HCT116 (cell line): ENCODE results near the gene TIPARP. TPM values are rescaled to one million over a fixed set of nuclear protein-coding genes. Genes with fewer than 3 reads are reported as not detected.
A peak's percentile ranks its signal among the peaks of the same experiment; 100 is the strongest.

Source experiments
- ATAC-seq: fragments of 200-7000 bp; cut with Tn5 transposase; 2 replicates; pipeline ENCODE4 v1.9.1; 2020; ENCODE audit warnings: mild to moderate bottlenecking, moderate library complexity
- Bru-seq: library from RNA; stranded (reverse); fragments of 400-500 nt; gene quantifications from one replicate; lab custom pipeline; 2021; lab: Mats Ljungman, UMichigan
- BruChase-seq, 2 experiments: library from RNA; stranded (reverse); fragments of 400-500 nt; gene quantifications; one replicate each; lab custom pipeline; 2021; lab: Mats Ljungman, UMichigan
- BruUV-seq: library from RNA; stranded (reverse); fragments of 400-500 nt; replicated peaks from 2 replicates; lab custom pipeline; 2021; lab: Mats Ljungman, UMichigan
- CTCF ChIA-PET: fragments of 300-600 bp; sonication (Branson Sonifier 250); formaldehyde crosslinking; loops from one replicate; lab custom pipeline; 2021; ENCODE audit warnings: antibody characterized with exemption; lab: Charles Lee
- POLR2A ChIA-PET: fragments of 300-600, 350-600 bp; sonication (Branson Sonifier 250); formaldehyde crosslinking; loops from one replicate; lab custom pipeline; 2021; ENCODE audit warnings: antibody characterized with exemption; lab: Charles Lee
- RAD21 ChIA-PET, 2 experiments: fragments of 300-600 bp; sonication (Branson Sonifier 250); formaldehyde crosslinking; loops; one replicate each; lab custom pipeline; 2023; ENCODE audit warnings: low total read pairs in 2 of 2; ENCODE audit not compliant: uncharacterized antibody in 2 of 2, unreplicated experiment in 2 of 2, low non-redundant PET in 1 of 2; lab: Charles Lee
- DNase-seq: peaks from one replicate; pipeline ENCODE4 v3.0.0-alpha.2; 2010; ENCODE audit warnings: low read depth, low spot score
- H2AFZ ChIP-seq: fragments of 200-600 bp; shearing (Covaris generic), sonication (generic); 2 replicates; pipeline ENCODE4 v1.6.1; 2017; ENCODE audit warnings: low read depth, mixed run types, mixed read lengths, antibody characterized with exemption, low read length; ENCODE audit not compliant: poor library complexity, severe bottlenecking
- H3K27ac ChIP-seq: 2 replicates; pipeline ENCODE4 v1.5.1; 2012; ENCODE audit warnings: low read depth, low read length
- H3K27me3 ChIP-seq: fragments of 200-600 bp; sonication (generic); 2 replicates; pipeline ENCODE4 v1.6.1; 2016; ENCODE audit warnings: mixed run types, low read length, mixed read lengths; ENCODE audit not compliant: insufficient read depth
- H3K36me3 ChIP-seq, 2 experiments: fragments of 200-500 bp in 1 of 2; fragments of 200-600 bp in 1 of 2; sonication (Bioruptor generic) in 1 of 2; sonication (generic) in 1 of 2; 2 replicates each; pipeline versions ENCODE4 v1.5.1 to v1.6.1; 2014 to 2016; ENCODE audit warnings: low read length in 2 of 2, inconsistent platforms in 1 of 2, mixed read lengths in 1 of 2, mixed run types in 1 of 2; ENCODE audit not compliant: insufficient read depth in 2 of 2, control insufficient read depth in 1 of 2
- H3K4me1 ChIP-seq, 2 experiments: fragments of 200-600 bp in 1 of 2; sonication (generic) in 1 of 2; 2 replicates each; pipeline versions ENCODE4 v1.5.1 to v1.6.1; 2012 to 2017; ENCODE audit warnings: low read length in 2 of 2, inconsistent platforms in 1 of 2, mild to moderate bottlenecking in 1 of 2, mixed read lengths in 1 of 2, mixed run types in 1 of 2, moderate library complexity in 1 of 2; ENCODE audit not compliant: insufficient read depth in 2 of 2, control insufficient read depth in 1 of 2
- H3K4me2 ChIP-seq: fragments of 200-600 bp; sonication (generic); 2 replicates; pipeline ENCODE4 v1.6.1; 2017; ENCODE audit warnings: mixed run types, low read length, mixed read lengths
- H3K4me3 ChIP-seq, 2 experiments: fragments of 200-600 bp in 1 of 2; sonication (generic) in 1 of 2; replicated peaks in 1 of 2; 2 replicates each; pipeline ENCODE4 v1.5.1; 2011 to 2016; ENCODE audit warnings: low read length in 2 of 2, control low read depth in 1 of 2, low read depth in 1 of 2, mild to moderate bottlenecking in 1 of 2, mixed read lengths in 1 of 2, mixed run types in 1 of 2
- H3K79me2 ChIP-seq: fragments of 200-600 bp; sonication (generic); 2 replicates; pipeline ENCODE4 v1.6.1; 2017; ENCODE audit warnings: mild to moderate bottlenecking, mixed run types, low read length, moderate library complexity, mixed read lengths; ENCODE audit not compliant: insufficient read depth
- H3K9ac ChIP-seq: fragments of 200-600 bp; sonication (generic); 2 replicates; pipeline ENCODE4 v1.6.1; 2016; ENCODE audit warnings: low read length, mixed read lengths
- H3K9me2 ChIP-seq: fragments of 200-600 bp; sonication (generic), shearing (Covaris generic); 2 replicates; pipeline ENCODE4 v1.6.1; 2017; ENCODE audit warnings: mixed run types, mild to moderate bottlenecking, moderate library complexity; ENCODE audit not compliant: insufficient read depth
- H3K9me3 ChIP-seq, 2 experiments: fragments of 200-500 bp in 1 of 2; fragments of 200-600 bp in 1 of 2; sonication (Bioruptor generic) in 1 of 2; sonication (generic) in 1 of 2; 2 replicates each; pipeline ENCODE4 v1.6.1; 2014 to 2017; ENCODE audit warnings: low read length in 2 of 2, mixed read lengths in 2 of 2, inconsistent platforms in 1 of 2, low read depth in 1 of 2, mild to moderate bottlenecking in 1 of 2, mixed run types in 1 of 2, moderate library complexity in 1 of 2; ENCODE audit not compliant: control insufficient read depth in 1 of 2, insufficient read depth in 1 of 2
- H4K20me1 ChIP-seq: fragments of 200-600 bp; sonication (generic), shearing (Covaris generic); 2 replicates; pipeline ENCODE4 v1.6.1; 2017; ENCODE audit warnings: mixed run types, mild to moderate bottlenecking, moderate library complexity; ENCODE audit not compliant: insufficient read depth
- CBX3 ChIP-seq: IDR thresholded peaks from 2 replicates; pipeline ENCODE4 v1.6.1; 2012; ENCODE audit warnings: low read depth
- CEBPB ChIP-seq: IDR thresholded peaks from 2 replicates; pipeline ENCODE4 v1.6.1; 2012; ENCODE audit warnings: low read depth
- EGR1 ChIP-seq: IDR thresholded peaks from 2 replicates; pipeline ENCODE4 v1.6.1; 2012; ENCODE audit warnings: low read depth
- EZH2 ChIP-seq: fragments of 200-600 bp; sonication (generic); IDR thresholded peaks from 2 replicates; pipeline ENCODE4 v1.6.1; 2017; ENCODE audit warnings: antibody characterized with exemption, mixed run types
- POLR2A ChIP-seq: IDR thresholded peaks from 2 replicates; pipeline ENCODE4 v1.7.0; 2011; ENCODE audit warnings: borderline replicate concordance; ENCODE audit not compliant: insufficient read depth, insufficient read length; ENCODE audit errors: extremely low read depth
- SRF ChIP-seq: IDR thresholded peaks from 2 replicates; pipeline ENCODE4 v1.6.1; 2012; ENCODE audit warnings: low read depth
- ZFX ChIP-seq: fragments of 450-650 bp; IDR thresholded peaks from 2 replicates; pipeline ENCODE4 v1.6.1; 2017
- ZNF274 ChIP-seq: fragments of 200-500 bp; sonication (Bioruptor generic); IDR thresholded peaks from 2 replicates; pipeline ENCODE4 v1.6.1; 2014; ENCODE audit warnings: mild to moderate bottlenecking, low read depth, low read length, inconsistent platforms
- intact Hi-C: fragments of 100-400 bp; cut with micrococcal nuclease; formaldehyde crosslinking; loops from 2 replicates; pipeline ENCODE4 v1.10.0; 2022
- long read RNA-seq: library from polyadenylated mRNA; unstranded; transcript quantifications from one replicate; pipeline ENCODE4 v2.0.0, GENCODE V29; 2021; ENCODE audit not compliant: unreplicated experiment
- polyA plus RNA-seq: library from polyadenylated mRNA; unstranded; fragments of >200 nt; gene quantifications from 2 replicates; pipeline ENCODE4 v1.2.1, GENCODE V29; 2012; ENCODE audit warnings: missing spikeins
- total RNA-seq: library from RNA; stranded (reverse); gene quantifications from one replicate; pipeline ENCODE4 v1.2.1, GENCODE V29; 2021; ENCODE audit not compliant: unreplicated experiment
- TF ChIP-seq, protein P1 (sequence below): IDR thresholded peaks from 2 replicates; pipeline ENCODE4 v1.6.1; 2011; ENCODE audit warnings: mild to moderate bottlenecking, low read length, moderate library complexity; ENCODE audit not compliant: insufficient replicate concordance; ENCODE audit errors: extremely low read depth
- TF ChIP-seq, protein P2 (sequence below): IDR thresholded peaks from 2 replicates; pipeline ENCODE4 v1.6.1; 2012
- TF ChIP-seq, protein P3 (sequence below): IDR thresholded peaks from 2 replicates; pipeline ENCODE4 v1.6.1; 2012; ENCODE audit warnings: low read depth
- TF ChIP-seq, protein P4 (sequence below), 3 experiments: fragments of 200-600 bp in 1 of 3; sonication (generic) in 1 of 3; IDR thresholded peaks in 2 of 3; conservative IDR thresholded peaks in 1 of 3; 2 replicates each; pipeline ENCODE4 v1.5.1; 2012 to 2017; ENCODE audit warnings: low read depth in 2 of 3, low read length in 2 of 3, antibody characterized with exemption in 1 of 3, borderline replicate concordance in 1 of 3, control low read depth in 1 of 3, mild to moderate bottlenecking in 1 of 3, mixed read lengths in 1 of 3, mixed run types in 1 of 3, moderate library complexity in 1 of 3; ENCODE audit not compliant: insufficient read depth in 1 of 3

Gene TIPARP, protein sequence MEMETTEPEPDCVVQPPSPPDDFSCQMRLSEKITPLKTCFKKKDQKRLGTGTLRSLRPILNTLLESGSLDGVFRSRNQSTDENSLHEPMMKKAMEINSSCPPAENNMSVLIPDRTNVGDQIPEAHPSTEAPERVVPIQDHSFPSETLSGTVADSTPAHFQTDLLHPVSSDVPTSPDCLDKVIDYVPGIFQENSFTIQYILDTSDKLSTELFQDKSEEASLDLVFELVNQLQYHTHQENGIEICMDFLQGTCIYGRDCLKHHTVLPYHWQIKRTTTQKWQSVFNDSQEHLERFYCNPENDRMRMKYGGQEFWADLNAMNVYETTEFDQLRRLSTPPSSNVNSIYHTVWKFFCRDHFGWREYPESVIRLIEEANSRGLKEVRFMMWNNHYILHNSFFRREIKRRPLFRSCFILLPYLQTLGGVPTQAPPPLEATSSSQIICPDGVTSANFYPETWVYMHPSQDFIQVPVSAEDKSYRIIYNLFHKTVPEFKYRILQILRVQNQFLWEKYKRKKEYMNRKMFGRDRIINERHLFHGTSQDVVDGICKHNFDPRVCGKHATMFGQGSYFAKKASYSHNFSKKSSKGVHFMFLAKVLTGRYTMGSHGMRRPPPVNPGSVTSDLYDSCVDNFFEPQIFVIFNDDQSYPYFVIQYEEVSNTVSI
- total RNA-seq (51.3 TPM), Bru-seq, nascent RNA (percentile 97 among the genes with signal in this experiment), BruChase-seq, experiment 1, labeled RNA remaining after a 6-hour chase (percentile 70 among the genes with signal in this experiment), BruChase-seq, experiment 2, labeled RNA remaining after a 2-hour chase (percentile 91 among the genes with signal in this experiment)
- polyA plus RNA-seq: 12.4 and 14.9 TPM in 2 replicates
- long read RNA-seq, full-length matches to known transcripts: 3 of 25 reads
- long read RNA-seq, partial matches to known transcripts: 17 of 25 reads
- long read RNA-seq, other reads (novel, unspliced or antisense): 5 of 25 reads

DNA sequence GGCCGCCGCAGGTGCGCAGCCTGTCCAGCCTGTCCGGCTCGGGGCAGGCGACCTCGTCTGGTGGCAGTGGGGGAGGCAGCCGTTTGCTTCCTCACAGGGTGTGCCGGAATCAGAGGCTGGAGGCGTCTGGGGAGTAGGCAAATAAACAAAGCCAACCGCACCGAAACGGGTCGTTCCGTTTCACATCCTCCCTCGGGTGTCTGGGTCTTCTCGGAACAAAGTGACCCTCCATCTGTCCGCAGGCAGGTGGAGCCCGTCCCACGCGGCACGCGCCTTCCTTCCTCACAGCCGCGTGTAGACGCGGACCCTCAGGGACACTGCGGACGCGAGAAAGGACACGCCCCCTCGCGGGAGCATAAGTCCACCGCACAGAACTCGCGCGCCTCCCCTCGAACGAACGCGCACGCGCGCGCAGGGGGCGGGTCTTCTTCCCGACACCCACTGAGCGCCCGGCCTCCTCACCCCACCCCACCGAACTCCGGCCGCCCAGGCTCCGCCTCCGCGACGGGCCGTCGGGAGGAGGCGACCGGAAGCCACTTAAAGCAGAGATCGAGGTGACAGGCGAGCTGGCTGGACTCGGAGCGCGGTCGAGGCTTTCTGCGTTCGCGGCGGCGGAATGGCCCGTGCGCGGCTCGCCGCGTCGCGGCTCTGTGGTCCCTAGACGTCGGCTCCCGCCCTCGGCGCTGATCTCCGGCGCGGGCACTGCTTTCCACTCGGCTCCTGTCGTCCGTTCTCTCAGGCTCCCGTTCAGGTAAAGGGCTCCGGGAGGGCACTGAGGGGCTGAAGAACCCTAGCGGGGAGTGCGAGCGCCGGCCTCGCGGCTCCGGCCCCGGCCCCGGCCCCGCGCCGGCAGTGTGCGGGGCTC is at the start of gene TIPARP:
Gene TIPARP (plus strand): TSS at position 545 of the 865 bp plus-strand sequence. CDS start 3,108 bp downstream, outside the sequence.
- Histone ChIP-seq H3K9ac (peak within 1 kb of the TSS; percentile 88), H3K4me3 (peak within 1 kb of the TSS; percentile 70 to 89), H3K4me2 (peak within 1 kb of the TSS; percentile 88), H2AFZ (no peak within 1 kb of the TSS), H3K27me3 (no peaks in the 10 kb centered on the region), H3K27ac (peak within 1 kb of the TSS; percentile 83), H3K9me3 (no peaks in the 10 kb centered on the region), H3K9me2 (no peaks in the 10 kb centered on the region), H4K20me1 (peaks cover 31% of the 10 kb centered on the region), H3K4me1 (peaks cover 12 to 19% of the 10 kb centered on the region in 2 experiments), H3K36me3 (peaks cover 14 to 19% of the 10 kb centered on the region in 2 experiments; a peak in 3 of 4 replicates), H3K79me2 (peaks cover 49% of the 10 kb centered on the region)
- intact Hi-C loops: loop anchor here (1.0 to 5.0 kb wide), 8 partner anchors 119 to 632 kb away; partner anchors contain the start of gene SSR3
- RAD21 ChIA-PET: interaction anchor here (0.8 to 2.5 kb wide), 3 partner anchors 408 to 463 kb away, joined by 3 to 6 read pairs (median 4); no protein-coding TSS in a partner anchor
- ATAC-seq: peak; percentile 86
- CTCF ChIA-PET: interaction anchor here (0.6 to 1.7 kb wide), 8 partner anchors 15 to 664 kb away, joined by 3 to 5 read pairs (median 4); no protein-coding TSS in a partner anchor
- peak; percentile 94 for DNase-seq
- POLR2A ChIA-PET: interaction anchor here (0.6 to 2.3 kb wide), 7 partner anchors 15 to 471 kb away, joined by 3 to 11 read pairs (median 3); partner anchors contain the start of gene SSR3
- no TSS peak for BruUV-seq
- TF ChIP-seq, protein P1, sequence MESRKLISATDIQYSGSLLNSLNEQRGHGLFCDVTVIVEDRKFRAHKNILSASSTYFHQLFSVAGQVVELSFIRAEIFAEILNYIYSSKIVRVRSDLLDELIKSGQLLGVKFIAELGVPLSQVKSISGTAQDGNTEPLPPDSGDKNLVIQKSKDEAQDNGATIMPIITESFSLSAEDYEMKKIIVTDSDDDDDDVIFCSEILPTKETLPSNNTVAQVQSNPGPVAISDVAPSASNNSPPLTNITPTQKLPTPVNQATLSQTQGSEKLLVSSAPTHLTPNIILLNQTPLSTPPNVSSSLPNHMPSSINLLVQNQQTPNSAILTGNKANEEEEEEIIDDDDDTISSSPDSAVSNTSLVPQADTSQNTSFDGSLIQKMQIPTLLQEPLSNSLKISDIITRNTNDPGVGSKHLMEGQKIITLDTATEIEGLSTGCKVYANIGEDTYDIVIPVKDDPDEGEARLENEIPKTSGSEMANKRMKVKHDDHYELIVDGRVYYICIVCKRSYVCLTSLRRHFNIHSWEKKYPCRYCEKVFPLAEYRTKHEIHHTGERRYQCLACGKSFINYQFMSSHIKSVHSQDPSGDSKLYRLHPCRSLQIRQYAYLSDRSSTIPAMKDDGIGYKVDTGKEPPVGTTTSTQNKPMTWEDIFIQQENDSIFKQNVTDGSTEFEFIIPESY: peak; percentile 15
- TF ChIP-seq, protein P2, sequence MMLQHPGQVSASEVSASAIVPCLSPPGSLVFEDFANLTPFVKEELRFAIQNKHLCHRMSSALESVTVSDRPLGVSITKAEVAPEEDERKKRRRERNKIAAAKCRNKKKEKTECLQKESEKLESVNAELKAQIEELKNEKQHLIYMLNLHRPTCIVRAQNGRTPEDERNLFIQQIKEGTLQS: no peak
- TF ChIP-seq CBX3 (peak; percentile 91), EGR1 (peak; percentile 81), CEBPB (no peak), SRF (no peak; the same call in 1 of the 2 replicates), ZNF274 (no peak), POLR2A (peak; percentile 97), ZFX (no peak; the same call in 1 of the 2 replicates), EZH2 (no peak)
- TF ChIP-seq, protein P3, sequence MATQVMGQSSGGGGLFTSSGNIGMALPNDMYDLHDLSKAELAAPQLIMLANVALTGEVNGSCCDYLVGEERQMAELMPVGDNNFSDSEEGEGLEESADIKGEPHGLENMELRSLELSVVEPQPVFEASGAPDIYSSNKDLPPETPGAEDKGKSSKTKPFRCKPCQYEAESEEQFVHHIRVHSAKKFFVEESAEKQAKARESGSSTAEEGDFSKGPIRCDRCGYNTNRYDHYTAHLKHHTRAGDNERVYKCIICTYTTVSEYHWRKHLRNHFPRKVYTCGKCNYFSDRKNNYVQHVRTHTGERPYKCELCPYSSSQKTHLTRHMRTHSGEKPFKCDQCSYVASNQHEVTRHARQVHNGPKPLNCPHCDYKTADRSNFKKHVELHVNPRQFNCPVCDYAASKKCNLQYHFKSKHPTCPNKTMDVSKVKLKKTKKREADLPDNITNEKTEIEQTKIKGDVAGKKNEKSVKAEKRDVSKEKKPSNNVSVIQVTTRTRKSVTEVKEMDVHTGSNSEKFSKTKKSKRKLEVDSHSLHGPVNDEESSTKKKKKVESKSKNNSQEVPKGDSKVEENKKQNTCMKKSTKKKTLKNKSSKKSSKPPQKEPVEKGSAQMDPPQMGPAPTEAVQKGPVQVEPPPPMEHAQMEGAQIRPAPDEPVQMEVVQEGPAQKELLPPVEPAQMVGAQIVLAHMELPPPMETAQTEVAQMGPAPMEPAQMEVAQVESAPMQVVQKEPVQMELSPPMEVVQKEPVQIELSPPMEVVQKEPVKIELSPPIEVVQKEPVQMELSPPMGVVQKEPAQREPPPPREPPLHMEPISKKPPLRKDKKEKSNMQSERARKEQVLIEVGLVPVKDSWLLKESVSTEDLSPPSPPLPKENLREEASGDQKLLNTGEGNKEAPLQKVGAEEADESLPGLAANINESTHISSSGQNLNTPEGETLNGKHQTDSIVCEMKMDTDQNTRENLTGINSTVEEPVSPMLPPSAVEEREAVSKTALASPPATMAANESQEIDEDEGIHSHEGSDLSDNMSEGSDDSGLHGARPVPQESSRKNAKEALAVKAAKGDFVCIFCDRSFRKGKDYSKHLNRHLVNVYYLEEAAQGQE: no peak
- TF ChIP-seq, protein P4, sequence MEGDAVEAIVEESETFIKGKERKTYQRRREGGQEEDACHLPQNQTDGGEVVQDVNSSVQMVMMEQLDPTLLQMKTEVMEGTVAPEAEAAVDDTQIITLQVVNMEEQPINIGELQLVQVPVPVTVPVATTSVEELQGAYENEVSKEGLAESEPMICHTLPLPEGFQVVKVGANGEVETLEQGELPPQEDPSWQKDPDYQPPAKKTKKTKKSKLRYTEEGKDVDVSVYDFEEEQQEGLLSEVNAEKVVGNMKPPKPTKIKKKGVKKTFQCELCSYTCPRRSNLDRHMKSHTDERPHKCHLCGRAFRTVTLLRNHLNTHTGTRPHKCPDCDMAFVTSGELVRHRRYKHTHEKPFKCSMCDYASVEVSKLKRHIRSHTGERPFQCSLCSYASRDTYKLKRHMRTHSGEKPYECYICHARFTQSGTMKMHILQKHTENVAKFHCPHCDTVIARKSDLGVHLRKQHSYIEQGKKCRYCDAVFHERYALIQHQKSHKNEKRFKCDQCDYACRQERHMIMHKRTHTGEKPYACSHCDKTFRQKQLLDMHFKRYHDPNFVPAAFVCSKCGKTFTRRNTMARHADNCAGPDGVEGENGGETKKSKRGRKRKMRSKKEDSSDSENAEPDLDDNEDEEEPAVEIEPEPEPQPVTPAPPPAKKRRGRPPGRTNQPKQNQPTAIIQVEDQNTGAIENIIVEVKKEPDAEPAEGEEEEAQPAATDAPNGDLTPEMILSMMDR (IDR thresholded peaks at IDR 0.05 in 2 of 3, conservative IDR thresholded peaks at IDR 0.05 in 1 of 3; ENCODE audit: borderline replicate concordance in 1 of 3, insufficient read depth in 1 of 3, low read depth in 2 of 3, low read length in 2 of 3): peak; percentile 61 to 97 (median 66)
